GM12874 (cell line): ENCODE measurements around the gene FBXL16.

Experiments used
- TF ChIP-seq, protein P1 (sequence below): IDR thresholded peaks from 2 replicates; pipeline ENCODE4 v1.5.1; 2011; ENCODE audit warnings: low read depth, mild to moderate bottlenecking, control low read depth, low read length, moderate library complexity; ENCODE audit not compliant: insufficient read depth

The FBXL16 gene, protein sequence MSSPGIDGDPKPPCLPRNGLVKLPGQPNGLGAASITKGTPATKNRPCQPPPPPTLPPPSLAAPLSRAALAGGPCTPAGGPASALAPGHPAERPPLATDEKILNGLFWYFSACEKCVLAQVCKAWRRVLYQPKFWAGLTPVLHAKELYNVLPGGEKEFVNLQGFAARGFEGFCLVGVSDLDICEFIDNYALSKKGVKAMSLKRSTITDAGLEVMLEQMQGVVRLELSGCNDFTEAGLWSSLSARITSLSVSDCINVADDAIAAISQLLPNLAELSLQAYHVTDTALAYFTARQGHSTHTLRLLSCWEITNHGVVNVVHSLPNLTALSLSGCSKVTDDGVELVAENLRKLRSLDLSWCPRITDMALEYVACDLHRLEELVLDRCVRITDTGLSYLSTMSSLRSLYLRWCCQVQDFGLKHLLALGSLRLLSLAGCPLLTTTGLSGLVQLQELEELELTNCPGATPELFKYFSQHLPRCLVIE

DNA sequence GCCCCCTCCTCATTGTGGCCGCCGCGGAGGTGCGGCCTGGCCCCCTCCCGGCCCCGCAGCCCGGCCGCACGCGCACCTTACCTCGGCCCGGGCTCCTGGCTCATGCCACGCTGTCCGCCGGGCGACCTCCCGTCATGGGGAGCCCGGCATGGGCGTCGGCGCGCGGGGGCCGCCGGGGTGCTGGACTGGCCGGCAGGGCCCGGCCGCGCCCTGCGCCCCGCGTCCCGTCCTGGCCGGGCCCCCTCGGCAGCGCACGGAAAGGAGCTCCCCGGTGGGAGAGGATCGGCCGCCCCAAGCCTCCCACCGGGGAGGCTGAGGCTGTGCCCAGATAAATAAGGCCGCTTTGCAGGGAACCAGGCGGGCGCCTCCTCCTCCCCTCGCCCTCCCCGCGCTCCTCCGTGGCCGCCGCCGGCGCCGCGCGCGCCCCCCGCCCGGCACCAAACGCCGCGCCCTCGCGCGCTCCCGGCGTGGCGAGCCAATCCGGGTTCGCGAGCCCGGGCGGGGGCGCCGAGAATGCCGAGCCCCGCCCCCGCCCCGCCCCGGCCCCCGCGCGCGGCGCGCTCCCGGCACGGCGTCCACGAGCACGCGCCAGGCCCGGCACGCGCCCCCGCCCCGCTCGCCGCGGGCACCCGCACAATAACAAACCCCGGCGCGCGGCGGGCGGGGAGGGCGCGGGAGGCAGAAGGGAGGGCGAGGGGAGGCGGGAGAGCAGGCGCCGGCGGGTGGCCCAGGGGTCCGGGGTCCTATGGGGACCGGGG lies at the start of gene FBXL16:
TSS of gene FBXL16 (minus strand) at position 371 of the 758 bp plus-strand sequence. CDS start 8,396 bp downstream, outside the sequence.
- TF ChIP-seq, protein P1, sequence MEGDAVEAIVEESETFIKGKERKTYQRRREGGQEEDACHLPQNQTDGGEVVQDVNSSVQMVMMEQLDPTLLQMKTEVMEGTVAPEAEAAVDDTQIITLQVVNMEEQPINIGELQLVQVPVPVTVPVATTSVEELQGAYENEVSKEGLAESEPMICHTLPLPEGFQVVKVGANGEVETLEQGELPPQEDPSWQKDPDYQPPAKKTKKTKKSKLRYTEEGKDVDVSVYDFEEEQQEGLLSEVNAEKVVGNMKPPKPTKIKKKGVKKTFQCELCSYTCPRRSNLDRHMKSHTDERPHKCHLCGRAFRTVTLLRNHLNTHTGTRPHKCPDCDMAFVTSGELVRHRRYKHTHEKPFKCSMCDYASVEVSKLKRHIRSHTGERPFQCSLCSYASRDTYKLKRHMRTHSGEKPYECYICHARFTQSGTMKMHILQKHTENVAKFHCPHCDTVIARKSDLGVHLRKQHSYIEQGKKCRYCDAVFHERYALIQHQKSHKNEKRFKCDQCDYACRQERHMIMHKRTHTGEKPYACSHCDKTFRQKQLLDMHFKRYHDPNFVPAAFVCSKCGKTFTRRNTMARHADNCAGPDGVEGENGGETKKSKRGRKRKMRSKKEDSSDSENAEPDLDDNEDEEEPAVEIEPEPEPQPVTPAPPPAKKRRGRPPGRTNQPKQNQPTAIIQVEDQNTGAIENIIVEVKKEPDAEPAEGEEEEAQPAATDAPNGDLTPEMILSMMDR: no peak

DNA sequence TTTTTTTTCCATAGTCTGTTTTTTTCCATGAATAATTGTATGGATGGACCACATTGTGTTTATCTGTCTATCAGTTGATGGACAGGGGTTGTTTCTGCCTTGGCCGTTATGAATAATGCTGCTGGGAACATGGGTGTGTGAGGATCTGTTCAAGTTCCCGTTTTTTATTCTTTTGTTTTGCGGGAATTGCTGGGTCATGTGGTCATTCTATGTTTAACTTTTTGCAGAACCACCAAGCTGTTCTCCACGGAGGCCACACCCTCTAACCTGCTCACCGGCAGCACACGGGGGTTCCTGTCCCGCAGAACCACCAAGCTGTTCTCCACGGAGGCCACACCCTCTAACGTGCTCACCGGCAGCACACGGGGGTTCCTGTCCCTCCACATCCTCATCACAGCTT lies 49.1 kb upstream of the FBXL16 start:
- TF ChIP-seq, protein P1: no peak

DNA sequence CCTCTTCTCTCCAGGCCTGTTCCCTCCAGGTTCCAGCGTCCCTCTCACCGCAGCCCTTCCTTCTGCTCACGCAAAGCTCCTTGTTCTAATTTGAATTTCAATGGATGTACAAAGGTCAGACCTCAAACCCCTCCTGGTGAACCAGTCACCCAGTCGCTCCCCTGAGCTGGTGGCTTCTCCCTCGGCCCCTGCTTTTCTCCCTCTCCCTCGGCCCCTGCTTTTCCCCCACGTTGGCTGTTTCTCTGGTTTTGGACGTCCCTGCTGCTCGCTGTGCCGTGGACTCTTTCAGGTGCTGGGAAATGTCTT lies 46.4 kb upstream of the FBXL16 start:
- TF ChIP-seq, protein P1: no peak

DNA sequence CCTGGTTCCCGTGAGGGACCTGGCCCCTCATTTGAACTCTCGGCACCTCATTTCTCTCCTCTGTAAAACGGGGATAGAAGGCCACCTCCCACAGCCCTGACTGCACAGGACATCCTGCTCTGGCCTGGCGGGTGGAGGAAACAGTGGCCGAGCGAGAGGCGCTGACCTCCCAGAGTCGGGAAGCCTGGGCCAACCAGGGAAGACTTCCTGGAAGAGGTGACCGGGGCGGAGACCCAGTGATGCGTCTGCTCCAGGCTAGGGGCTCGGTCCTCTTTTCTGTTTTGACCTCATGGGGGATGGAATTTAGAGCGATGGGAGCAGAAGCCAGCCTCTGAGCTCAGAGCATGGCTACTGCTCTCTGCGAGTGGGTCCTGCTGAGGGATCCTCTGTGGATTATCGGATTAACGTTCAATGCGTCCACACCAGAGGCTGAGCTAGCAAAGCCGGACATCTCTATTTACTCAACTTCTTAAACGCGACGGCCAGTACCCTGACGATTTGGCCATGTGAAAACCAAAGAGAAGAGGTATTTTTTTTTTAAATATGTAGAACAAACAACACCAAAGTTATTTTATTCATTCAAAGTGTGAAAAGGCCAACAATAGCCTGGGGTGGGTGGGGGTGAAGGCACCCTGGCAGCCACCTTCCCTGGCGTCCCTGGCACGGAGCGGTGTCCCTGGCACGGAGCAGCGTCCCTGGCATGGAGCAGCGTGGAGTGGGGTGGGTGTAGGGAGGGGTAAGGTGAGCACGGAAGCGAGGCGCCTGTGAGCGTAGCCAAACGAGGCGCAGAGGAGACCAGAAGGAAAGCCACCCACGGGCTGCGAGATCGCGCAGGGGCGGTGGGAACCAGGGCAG lies 45.8 kb upstream of the FBXL16 start:
- TF ChIP-seq, protein P1: no peak

DNA sequence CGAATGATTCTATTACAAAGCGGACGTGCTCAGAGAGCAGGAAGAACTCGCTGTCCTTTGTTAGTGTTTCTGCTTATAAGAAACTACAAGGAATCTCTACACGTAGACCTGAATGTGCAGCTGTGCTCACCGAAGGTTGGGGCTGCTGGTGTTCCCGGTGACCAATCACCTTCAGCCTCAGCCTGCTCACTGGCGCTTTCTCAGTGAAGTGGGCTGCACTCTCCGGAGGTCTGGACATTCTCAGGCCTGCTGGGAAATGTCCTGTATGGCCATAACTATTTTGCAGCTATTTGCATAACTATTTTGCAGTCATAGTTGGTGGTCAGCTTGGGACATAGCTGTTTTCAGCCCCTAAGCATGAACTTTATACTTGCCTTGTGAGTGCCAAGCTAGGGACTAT lies 44.9 kb upstream of the FBXL16 start:
- TF ChIP-seq, protein P1: no peak

DNA sequence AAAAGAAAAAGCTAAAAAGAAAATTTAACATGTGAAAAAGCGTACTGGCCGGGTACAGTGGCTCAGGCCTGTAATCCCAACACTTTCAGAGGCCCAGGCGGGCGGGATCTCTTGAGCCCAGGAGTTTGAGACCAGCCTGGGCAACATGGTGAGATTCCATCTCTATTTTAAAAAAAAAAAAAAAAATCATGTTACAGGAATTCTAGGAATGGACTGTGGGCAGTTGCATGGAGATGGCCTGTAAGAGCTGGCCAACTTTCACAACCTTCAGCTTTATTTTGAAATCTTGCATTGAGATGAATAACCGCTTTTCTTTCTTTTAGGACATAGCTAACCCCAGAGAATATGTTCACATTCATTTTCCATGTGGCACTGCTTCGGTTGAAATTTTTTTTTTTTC lies 43.4 kb upstream of the FBXL16 start:
- TF ChIP-seq, protein P1: no peak
